Measurements from ENCODE around the gene BEST4.
"Not testable (repeated sequence)": the region's sequence is repeated elsewhere in the genome, so short reads cannot be mapped to it uniquely, and the experiment has no call there.

BEST4 gene

DNA sequence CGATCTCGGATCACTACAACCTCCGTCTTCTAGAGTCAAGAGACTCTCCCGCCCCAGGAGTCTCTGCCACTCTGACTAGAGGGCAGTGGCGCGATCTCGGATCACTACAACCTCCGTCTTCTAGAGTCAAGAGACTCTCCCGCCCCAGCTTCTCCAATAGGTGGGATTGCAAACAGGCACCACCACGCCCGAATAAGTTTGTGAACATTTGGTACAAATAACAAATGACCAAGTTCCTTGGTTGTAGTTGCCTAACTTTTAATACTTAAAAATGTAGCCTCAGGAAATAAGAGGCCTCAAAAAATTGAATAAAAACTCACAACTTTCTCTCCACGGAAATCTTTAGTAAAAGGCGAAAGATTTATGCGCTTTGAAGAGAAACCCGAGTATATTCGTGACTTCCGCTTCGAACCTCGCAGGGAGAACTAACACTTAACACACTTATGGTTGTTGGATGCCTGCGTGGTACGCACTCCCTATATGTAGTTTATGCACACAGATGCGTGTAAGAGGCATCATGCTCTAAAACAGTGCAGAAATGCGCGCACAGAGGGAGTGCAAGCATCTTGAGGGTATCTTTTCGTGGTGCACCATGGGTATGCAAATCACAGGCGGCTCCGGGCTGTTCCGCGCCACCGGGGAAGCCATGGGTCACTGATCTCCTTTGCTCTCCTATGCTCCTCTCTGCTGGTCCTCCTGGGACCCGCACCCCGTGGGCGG is 31.8 kb upstream of the BEST4 start:
- in situ Hi-C loops (cut with MboI; ENCODE audit: low sequenced_read_pairs): no loop called here

DNA sequence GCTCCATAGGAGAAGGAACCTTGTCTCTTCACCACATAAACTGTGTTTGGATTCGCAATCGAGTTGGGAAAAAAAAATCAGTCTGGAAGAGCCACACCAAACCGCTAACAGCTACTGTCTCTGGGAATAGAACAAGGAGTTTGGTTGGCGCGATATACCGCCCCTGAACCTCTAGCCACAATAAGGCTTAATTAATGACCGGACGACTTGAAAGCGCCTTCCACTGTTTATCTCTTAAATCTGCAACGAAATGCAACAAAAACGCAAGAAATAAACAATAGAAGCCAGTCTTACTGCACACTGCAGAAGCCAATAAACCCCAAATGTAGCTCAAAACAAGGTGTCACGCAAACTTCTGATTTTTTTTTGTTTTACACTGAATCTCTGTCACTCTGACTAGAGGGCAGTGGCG is 31.2 kb upstream of the BEST4 start:
- in situ Hi-C loops (cut with MboI; ENCODE audit: low sequenced_read_pairs): no loop called here

DNA sequence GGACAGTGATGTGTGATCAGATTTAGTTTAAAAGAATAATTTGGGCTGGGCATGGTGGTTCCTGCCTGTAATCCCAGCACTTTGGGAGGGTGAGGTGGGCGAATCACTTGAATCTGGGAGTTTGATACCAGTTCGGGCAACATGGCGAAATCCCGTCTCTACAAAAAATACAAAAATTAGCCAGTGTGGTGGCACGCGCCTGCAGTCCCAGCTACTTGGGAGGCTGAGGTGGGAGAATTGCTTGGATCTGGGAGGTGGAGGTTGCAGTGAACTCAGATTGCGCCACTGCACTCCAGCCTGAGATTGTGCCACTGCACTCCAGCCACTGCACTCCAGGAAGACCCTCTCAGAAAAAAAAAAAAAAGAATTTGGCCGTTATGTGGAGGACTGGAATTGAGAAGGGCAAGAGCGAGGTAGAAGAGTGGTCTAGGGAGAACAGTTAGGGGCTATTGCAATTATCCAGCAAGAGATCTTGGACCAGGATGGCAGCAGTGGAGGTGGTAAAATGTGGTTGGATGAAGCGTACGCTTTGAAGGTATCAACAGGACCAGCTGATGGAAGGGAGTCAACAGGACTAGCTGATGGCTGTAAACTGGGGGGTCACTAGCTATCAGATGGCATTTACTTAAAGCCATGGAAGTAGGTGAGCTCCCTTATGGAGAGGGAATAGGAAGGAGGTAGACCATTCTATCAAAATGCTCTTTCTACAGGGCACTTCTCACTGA is 30.0 kb upstream of the BEST4 start:
- in situ Hi-C loops (cut with MboI; ENCODE audit: low sequenced_read_pairs): no loop called here

DNA sequence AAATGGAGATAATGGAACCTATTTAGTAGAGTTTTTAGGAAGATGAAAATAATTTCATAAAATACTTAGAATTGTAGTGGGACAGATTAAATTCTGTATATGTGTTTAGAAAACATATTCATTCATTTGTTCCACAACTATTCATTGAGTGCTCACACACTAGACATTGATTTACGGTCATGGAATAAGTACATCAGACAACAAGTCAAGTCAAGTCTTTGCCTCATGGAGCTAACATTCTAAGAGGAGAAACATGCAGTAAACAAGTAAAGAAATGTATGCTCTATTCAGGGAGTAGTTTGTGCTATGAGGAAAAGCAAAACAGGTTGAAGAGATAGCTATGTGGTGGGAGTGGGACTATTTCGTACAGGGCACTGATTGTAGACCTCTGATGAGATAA is 29.3 kb upstream of the BEST4 start:
- in situ Hi-C loops (cut with MboI; ENCODE audit: low sequenced_read_pairs): no loop called here

DNA sequence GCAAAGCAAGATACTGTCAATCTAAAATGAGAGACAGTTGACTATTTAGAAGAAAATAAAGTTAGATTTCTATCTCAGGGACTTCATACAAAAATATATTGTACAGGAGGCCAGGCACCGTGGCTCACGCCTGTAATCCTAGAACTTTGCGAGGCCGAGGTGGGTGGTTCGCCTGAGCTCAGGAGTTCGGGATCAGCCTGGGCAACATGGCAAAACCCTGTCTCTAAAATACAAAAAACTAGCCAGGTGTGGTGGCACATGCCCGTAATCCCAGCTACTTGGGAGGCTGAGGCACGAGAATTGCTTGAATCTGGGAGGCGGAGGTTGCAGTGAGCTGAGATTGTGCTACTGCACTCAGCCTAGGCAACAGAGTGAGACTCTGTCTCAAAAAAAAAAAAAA is 28.0 kb upstream of the BEST4 start:
- in situ Hi-C loops (cut with MboI; ENCODE audit: low sequenced_read_pairs): not testable (repeated sequence)

DNA sequence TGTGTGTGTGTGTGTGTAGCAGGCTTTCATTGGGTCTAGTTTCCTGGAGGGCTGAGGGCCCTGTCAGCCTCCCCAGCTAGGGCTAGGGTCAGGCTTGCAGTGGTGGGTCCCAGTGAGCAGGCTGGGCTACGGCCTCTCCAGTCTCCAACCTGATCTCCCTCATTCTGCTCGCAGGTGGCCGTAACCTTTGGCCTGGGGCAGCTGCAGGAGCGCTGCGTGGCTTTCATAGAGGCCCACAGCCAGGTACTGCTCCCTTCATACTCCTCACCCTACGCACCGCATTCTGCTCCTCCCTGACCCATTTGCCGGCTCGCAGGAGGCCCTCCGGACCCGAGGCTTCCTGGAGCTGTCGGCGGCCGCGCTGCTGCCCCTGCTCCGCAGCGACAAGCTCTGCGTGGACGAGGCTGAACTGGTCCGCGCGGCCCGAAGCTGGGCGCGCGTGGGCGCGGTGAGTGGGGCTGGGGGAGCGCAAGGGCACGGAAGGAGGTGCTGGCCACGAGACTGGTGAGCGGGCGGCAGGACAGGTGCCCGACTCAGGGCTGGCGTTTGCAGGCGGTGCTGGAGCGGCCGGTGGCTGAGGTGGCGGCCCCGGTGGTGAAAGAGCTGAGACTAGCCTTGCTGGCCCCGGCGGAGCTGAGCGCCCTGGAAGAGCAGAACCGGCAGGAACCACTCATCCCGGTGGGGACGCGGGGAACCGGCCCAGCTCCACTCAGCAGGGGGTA is 25.0 kb upstream of the BEST4 start:
- in situ Hi-C loops (cut with MboI; ENCODE audit: low sequenced_read_pairs): no loop called here

DNA sequence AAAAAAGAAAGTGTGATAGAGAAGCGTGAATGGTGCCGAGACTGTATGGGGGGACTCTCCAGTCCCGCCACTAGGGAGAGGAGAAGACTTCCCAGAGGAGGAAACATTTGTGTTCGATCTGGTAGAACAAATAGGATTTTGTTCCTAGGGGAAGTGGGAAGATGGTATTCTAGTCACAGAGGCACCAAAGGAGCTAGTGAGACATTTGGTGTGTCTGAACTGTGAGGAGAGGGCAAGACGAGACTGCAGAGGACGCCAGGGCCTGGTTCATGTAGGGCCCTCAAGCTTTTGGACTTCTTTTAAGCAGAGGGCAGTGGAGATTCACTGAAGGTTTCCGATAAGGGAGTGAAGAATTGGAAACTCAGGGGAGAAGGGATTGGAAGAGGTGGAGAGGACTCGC is 23.3 kb upstream of the BEST4 start:
- in situ Hi-C loops (cut with MboI; ENCODE audit: low sequenced_read_pairs): no loop called here

DNA sequence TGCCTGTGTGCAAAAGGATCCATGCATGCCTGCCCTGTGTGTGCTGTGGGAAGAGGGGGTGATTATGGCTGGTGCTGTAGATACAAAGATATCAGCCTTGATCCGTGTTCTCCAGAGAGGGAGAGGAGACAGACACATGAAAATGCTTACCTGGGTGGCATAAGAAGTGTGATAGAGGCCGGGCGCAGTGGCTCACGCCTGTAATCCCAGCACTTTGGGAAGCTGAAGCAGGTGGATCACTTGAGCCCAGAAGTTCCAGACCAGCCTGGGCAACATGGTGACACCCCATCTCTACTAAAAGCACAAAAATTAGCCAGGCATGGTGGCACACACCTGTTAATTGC is 22.8 kb upstream of the BEST4 start:
- in situ Hi-C loops (cut with MboI; ENCODE audit: low sequenced_read_pairs): not testable (repeated sequence)

DNA sequence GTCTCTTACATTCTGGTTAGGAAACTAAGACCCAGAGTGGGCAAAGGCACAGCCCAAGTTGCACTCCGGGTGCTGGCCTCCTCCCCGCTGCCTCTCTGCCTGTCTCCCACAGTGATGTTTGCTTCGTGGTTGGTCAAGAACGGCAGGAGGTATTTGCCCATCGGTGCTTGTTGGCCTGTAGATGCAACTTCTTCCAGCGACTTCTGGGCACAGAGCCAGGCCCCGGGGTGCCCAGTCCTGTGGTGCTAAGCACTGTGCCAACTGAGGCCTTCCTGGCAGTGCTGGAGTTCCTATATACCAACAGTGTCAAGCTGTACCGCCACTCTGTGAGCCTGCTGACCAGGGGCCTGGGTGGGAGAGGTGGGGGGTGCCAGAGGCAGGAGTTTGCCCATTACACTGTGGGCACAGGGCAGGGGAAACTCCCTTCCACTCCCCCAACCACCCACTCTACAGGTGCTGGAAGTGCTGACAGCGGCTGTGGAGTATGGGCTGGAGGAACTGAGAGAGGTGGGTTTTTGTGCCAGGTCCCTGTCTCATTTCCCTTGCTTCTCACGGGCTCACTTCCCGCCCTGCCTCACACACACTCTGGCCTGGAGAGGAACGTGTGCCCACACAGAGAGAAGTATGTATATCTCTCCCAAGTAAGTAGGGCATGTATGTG is 22.3 kb upstream of the BEST4 start:
- in situ Hi-C loops (cut with MboI; ENCODE audit: low sequenced_read_pairs): no loop called here

DNA sequence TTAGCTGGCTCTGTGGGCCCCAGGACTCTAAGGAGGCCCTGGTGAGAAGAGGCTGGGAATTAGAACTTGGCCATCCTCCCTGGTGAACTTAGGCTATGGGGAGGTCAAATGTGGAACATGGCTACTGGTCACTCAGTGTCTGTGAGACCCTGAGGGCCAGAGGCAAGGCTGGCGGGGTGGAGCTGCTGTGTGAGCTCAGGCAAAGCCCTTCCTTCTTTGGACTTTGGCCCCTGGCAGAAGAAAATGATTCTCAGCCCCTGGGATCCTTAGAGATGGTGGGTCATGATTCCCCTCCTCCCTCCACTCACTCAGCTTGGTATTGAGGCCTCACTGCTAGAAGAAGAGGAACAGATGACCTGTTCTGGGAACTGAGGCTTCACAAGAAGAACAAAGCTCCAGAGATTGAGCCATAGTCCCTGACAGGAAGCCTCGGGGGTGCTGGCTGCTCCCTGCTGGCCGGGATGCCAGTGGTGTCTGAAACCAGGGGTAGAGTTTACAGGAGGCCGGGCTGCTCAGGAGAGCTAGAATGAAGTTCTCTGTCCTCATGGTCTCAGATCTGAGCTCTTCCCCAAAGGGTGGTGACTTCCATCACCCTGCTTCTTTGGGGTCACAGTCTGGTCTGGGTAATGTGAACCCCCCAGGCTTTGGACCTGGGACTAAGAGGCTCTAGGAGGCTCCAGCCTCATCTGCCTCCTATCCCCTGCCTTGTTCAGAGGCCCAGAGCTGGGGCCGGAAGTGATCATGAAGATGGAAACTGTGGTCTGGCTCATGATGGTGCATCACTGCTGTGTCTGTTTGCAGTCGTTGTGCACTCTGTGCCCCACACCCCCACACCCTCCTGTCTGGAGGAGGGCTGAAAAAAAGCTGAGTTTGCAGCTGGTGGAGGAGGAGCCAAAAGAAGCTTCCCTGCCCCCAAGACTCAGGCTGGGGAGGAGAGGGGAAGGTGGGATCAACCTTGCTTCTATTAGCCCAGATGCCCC is 21.3 kb upstream of the BEST4 start:
- in situ Hi-C loops (cut with MboI; ENCODE audit: low sequenced_read_pairs): no loop called here

DNA sequence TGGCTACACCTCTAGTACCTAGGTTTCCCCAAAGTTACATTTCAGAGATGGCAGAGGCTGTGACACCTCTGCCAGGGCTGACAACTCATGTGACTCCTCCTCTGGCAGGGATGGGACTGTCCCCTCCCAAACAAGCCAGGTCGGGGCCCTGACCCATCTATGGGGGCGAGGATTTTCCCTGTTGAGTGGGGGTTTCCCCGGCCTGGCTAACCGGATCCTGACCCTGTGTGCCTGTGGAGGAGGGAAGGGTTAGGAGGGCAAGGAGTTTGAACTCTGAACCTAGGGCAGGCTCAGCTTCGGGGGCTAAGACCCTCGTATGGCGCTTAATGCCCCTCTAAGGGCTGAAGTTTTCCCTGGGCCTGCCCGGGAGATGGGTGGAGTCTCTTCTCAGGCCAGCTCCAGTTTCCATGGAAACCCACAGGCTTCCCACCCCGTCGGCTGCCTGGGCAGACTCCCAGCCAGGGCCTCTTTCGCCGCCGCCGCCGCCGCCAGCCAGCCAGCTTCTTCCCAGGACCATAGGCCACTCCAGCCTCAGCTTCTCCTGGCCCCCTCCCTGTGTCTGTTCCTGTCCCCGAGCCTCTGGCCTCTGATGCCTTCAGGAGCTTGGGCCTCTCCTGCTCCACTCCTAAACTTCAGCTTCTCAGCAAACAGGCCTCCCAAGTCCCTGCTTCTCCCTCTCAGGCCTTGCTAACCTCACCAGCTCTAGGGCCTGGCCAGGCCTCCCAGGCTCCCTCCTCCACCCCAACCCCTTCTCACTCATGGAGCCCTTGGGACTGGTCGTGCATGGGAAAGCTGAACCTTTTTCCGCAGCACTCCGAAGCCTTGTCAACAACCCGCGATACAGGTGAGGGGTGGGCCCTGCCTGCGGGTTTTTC is 20.3 kb upstream of the BEST4 start, which contains the start of gene BTBD19:
TSS of gene BTBD19 (plus strand) at position 461 of the 875 bp plus-strand sequence. CDS start at position 759, 298 bp downstream.
- in situ Hi-C loops (cut with MboI; ENCODE audit: low sequenced_read_pairs): no loop called here

DNA sequence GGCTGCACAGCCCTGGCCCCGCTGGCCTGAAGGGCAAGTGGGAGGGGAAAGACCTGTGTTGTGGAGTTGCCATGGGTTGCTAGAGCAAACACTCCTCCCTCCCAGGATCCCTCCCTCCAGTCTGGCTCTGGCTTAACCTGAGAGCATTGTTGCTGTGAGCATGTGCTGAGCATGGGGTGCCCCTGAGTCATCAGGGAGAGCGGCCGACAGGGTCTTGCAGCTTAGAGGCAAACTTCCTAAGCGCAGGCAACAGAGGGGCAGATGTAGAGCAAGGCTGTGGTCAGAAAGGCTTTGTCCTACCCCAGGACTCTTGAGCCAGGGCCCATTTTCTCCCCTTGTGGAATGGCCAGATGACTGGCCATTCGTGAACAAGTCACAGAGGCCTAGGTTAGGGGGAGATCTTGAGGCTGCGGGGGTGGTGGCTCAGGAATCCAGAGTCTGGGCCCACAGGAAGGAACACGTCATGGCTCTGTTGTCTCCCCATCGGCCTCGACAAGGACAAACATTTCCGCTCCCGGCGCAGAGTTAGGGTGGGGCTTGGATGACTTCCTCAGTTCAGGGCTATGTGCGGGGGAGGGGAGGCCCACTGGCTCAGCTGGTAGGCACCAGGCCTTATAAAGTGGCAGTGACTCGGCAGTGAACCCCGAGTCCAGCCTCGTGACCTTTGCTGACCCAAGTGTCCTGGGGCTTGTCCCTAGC is 19.5 kb upstream of the BEST4 start:
- in situ Hi-C loops (cut with MboI; ENCODE audit: low sequenced_read_pairs): no loop called here

DNA sequence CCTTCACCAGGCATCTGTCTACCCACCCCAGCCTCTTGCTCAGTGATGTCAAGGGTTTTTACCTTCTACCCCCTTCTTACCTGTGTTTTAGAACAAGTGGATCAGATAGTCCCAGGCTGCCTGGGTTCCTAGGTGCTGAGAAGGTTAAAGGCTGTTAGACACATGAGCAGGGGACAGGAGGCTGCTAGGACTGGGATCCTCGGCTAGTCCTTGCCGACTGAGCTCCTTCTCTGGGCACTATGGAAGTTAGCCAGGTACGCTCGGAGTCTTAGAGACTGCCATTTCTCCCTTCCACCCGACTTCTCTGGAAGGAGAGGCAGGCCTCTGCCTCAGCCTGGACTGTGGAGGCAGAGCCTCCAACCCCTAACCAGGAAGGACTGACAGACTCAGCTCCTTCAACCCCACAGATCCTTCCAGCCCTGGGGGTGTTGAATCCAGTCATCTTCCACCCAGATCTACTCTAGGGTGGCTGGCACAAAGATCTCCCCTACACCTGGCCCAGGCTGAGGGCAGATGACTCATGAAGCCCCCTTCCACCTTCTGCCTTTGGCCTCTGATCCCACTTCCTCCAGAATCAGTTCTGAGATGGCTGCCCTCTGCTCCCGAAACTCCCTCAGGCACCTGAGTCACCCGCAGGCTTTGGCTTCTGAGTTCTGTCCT is 18.9 kb upstream of the BEST4 start, which contains the start of gene DYNLT4:
TSS of gene DYNLT4 (minus strand) at position 648 of the 660 bp plus-strand sequence. CDS start 683 bp downstream, outside the sequence.
- in situ Hi-C loops (cut with MboI; ENCODE audit: low sequenced_read_pairs): no loop called here

DNA sequence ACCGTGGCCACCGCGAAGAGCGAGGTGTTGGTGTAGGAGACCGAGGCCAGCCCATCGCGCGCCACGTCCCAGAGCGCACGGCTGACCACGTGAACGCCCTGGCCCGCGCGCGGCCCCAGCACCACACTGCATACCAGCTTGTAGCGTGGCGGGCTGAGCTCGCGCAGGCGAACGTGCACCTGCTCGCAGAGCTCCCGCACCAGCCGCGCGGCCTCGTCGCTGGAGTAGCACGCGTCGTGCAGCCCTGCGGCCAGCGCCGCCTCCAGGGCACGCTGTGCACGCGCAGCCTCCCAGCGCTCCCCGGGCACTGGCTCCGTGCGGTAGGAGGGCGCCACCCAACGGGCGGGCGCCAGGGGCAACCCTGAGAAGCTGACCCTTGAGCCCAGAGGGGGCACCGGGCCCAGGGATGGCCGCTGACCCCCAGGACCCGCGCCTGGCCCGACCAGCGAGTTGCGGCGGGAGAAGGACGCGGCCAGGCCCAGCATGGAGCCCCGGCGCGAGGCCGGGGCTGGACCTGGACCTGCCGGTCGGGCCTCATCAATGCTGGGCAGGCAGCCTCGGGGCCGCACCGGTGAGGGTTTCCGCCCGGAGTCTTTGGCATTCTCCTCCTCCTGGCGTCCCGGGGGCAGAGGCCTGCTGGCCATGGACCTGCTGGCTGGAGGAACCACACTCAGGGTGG is 18.2 kb upstream of the BEST4 start:
- in situ Hi-C loops (cut with MboI; ENCODE audit: low sequenced_read_pairs): no loop called here

DNA sequence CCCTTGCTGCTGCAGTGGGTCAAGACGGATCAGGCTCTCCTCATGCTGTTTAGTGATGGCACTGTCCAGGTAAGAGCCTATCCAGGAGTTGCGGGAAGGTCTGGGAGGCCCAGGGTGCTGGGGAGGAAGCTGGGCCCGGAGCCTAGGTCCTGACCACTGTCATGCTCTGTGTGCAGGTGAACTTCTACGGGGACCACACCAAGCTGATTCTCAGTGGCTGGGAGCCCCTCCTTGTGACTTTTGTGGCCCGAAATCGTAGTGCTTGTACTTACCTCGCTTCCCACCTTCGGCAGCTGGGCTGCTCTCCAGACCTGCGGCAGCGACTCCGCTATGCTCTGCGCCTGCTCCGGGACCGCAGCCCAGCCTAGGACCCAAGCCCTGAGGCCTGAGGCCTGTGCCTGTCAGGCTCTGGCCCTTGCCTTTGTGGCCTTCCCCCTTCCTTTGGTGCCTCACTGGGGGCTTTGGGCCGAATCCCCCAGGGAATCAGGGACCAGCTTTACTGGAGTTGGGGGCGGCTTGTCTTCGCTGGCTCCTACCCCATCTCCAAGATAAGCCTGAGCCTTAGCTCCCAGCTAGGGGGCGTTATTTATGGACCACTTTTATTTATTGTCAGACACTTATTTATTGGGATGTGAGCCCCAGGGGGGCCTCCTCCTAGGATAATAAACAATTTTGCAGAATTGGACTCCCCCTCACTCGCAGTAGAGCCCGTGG is 17.5 kb upstream of the BEST4 start:
- in situ Hi-C loops (cut with MboI; ENCODE audit: low sequenced_read_pairs): no loop called here

DNA sequence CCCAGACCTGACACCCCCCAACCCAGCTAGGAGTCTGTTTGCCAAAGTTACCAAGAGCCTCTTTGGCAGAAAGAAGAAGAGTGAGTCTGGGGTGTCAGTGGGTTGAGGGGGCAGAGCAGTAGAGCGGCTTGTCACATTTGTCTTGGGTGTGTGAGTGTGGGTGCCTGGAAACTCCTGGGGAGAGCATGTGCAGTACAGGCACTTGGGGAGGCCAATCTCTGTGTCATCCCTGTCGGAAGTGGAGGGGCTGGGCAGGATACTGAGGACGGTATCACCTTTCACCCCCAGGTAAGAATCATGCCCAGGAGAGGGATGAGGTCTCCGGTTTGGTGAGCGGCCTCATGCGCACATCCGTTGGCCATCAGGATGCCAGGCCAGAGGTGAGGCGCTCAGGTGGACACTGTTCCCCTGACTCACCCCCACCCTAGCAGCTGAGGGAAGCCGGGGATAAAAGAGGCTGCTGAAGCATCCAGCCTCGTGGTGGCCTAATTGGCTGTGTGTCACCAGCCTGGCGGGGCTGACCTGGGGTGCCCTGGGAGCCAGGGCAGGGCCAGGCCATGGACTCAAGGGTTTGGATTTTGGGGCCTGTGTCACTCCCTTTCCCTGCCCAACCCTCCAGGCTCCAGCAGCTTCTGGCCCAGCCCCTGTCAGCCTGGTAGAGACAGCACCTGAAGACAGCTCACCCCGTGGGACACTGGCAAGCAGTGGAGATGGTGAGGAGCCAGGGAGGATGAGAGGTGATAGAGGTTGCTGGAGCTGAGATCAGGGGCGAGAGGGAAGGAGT is 15.5 kb upstream of the BEST4 start:
- in situ Hi-C loops (cut with MboI; ENCODE audit: low sequenced_read_pairs): no loop called here
